ENCODE data around the gene HIPK1.

The HIPK1 gene

GRCh38 chr1:113913887-113914664 lies 15.0 kb upstream of the HIPK1 start:
- no peak for DNase-seq (ENCODE audit: low read depth)

- no peak for DNase-seq (ENCODE audit: low read depth)
Measured at GRCh38 chr1:113916974-113917373, 12.2 kb upstream of the HIPK1 start.

GRCh38 chr1:113917400-113918082 lies 11.6 kb upstream of the HIPK1 start:
- no peak for DNase-seq (ENCODE audit: low read depth)

- DNase-seq (ENCODE audit: low read depth) = no peak
Measured at GRCh38 chr1:113918243-113918642, 10.9 kb upstream of the HIPK1 start.

GRCh38 chr1:113922957-113923356 lies 6.2 kb upstream of the HIPK1 start:
- no peak for DNase-seq (ENCODE audit: low read depth)

- no peak for DNase-seq (ENCODE audit: low read depth)
Measured at GRCh38 chr1:113924473-113924872, 4.7 kb upstream of the HIPK1 start.

GRCh38 chr1:113928187-113928930 lies 765 bp upstream of the HIPK1 start:
- no peak for DNase-seq (ENCODE audit: low read depth)

- no peak for DNase-seq (ENCODE audit: low read depth)
Measured at GRCh38 chr1:113929750-113930498, 800 bp downstream of the HIPK1 start.

- no peak for DNase-seq (ENCODE audit: low read depth)
Measured at GRCh38 chr1:113930499-113931161, 1.5 kb downstream of the HIPK1 start.

- DNase-seq (ENCODE audit: low read depth) = no peak
Measured at GRCh38 chr1:113931451-113931851, 2.3 kb downstream of the HIPK1 start.

GRCh38 chr1:113934006-113934405 lies 4.9 kb downstream of the HIPK1 start:
- no peak for DNase-seq (ENCODE audit: low read depth)

GRCh38 chr1:113934511-113935055 lies 5.5 kb downstream of the HIPK1 start:
- DNase-seq (ENCODE audit: low read depth) = no peak

GRCh38 chr1:113935176-113935575 lies 6.1 kb downstream of the HIPK1 start:
- no peak for DNase-seq (ENCODE audit: low read depth)

GRCh38 chr1:113935970-113936369 lies 6.8 kb downstream of the HIPK1 start:
- DNase-seq (ENCODE audit: low read depth) = no peak

GRCh38 chr1:113937146-113937545 lies 8.0 kb downstream of the HIPK1 start:
- no peak for DNase-seq (ENCODE audit: low read depth)

GRCh38 chr1:113938192-113938591 lies 9.1 kb downstream of the HIPK1 start:
- DNase-seq (ENCODE audit: low read depth) = no peak

GRCh38 chr1:113940365-113941244 lies 11.5 kb downstream of the HIPK1 start:
- no peak for DNase-seq (ENCODE audit: low read depth)

- DNase-seq (ENCODE audit: low read depth) = no peak
Measured at GRCh38 chr1:113941245-113941559, 12.1 kb downstream of the HIPK1 start.

GRCh38 chr1:113942527-113942926 lies 13.4 kb downstream of the HIPK1 start:
- no peak for DNase-seq (ENCODE audit: low read depth)

- no peak for DNase-seq (ENCODE audit: low read depth)
Measured at GRCh38 chr1:113943028-113943811, 14.1 kb downstream of the HIPK1 start.
